Stomach (tissue), 4 donors: ENCODE results near the gene DUSP14.

Experiments used
- EP300 ChIP-seq: sonication (generic); formaldehyde crosslinking; IDR thresholded peaks from one replicate; pipeline ENCODE4 v1.6.1; 2017; ENCODE audit warnings: antibody characterized with exemption
- POLR2A ChIP-seq, 4 donors: fragments of 450-650 bp; IDR thresholded peaks; one replicate each; pipeline ENCODE4 v1.6.1; 2016; ENCODE audit warnings: antibody characterized with exemption in 4 of 4, control low read depth in 2 of 4, mild to moderate bottlenecking in 1 of 4, moderate library complexity in 1 of 4
- TF ChIP-seq, protein P1 (sequence below), 7 experiments: fragments of 450-650 bp in 4 of 7; fragments of 200-600 bp in 3 of 7; sonication (generic) in 3 of 7; IDR thresholded peaks; one replicate each; pipeline ENCODE4 v1.5.1; 2016 to 2019; ENCODE audit warnings: antibody characterized with exemption in 7 of 7, control low read depth in 2 of 7, mild to moderate bottlenecking in 1 of 7

DNA sequence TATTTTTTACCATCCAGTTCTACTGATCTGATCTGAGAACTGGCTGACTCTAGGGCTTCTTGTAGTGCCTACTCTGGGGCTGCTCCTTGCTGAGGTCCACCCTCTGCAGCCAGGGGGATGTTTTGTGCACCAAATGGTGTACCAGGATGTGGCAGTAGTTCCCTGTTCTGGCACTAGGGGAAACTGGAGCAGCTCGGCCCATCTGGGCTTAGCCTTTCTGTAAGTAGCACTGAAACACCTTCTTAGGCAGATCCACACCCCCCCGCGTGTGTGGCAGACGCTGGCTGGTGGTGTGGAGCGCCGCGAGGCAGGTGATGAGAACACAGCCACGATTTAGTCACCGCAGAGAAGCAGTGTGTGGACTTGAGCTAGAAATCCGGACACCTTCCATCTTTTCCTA lies 17.0 kb downstream of the DUSP14 start:
- TF ChIP-seq, protein P1, sequence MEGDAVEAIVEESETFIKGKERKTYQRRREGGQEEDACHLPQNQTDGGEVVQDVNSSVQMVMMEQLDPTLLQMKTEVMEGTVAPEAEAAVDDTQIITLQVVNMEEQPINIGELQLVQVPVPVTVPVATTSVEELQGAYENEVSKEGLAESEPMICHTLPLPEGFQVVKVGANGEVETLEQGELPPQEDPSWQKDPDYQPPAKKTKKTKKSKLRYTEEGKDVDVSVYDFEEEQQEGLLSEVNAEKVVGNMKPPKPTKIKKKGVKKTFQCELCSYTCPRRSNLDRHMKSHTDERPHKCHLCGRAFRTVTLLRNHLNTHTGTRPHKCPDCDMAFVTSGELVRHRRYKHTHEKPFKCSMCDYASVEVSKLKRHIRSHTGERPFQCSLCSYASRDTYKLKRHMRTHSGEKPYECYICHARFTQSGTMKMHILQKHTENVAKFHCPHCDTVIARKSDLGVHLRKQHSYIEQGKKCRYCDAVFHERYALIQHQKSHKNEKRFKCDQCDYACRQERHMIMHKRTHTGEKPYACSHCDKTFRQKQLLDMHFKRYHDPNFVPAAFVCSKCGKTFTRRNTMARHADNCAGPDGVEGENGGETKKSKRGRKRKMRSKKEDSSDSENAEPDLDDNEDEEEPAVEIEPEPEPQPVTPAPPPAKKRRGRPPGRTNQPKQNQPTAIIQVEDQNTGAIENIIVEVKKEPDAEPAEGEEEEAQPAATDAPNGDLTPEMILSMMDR (IDR thresholded peaks at IDR 0.05): peak in 5 of 7 experiments; percentile 8 to 45 (median 33)
- TF ChIP-seq POLR2A (IDR thresholded peaks at IDR 0.05) (no peak), EP300 (no peak)
